Stimulated activated CD8-positive, alpha-beta memory T cell treated with anti-CD3 and anti-CD28 coated beads, Interleukin-7, amount 100 ng/mL, for 1 hour (primary cell): ENCODE results near the gene MITF.

Experiments
- DNase-seq, 2 donors: peaks; one replicate each; pipeline ENCODE4 v3.0.0-alpha.2; 2020; ENCODE audit warnings: low read depth in 2 of 2

Gene MITF

GRCh38 chr3:69755795-69756194 is 16.5 kb downstream of the MITF start:
- no peak for DNase-seq

- no peak for DNase-seq
Observed at GRCh38 chr3:69761896-69762767, 22.9 kb downstream of the MITF start.

GRCh38 chr3:69762768-69763229 is 23.5 kb downstream of the MITF start:
- no peak for DNase-seq

- no peak for DNase-seq
Observed at GRCh38 chr3:69763458-69763857, 24.2 kb downstream of the MITF start.

- DNase-seq: no peak
Observed at GRCh38 chr3:69764121-69764741, 25.0 kb downstream of the MITF start.

GRCh38 chr3:69764861-69765260 is 25.6 kb downstream of the MITF start:
- no peak for DNase-seq

- DNase-seq: no peak
Observed at GRCh38 chr3:69766638-69767037, 27.4 kb downstream of the MITF start.

- DNase-seq: no peak
Observed at GRCh38 chr3:69767571-69767970, 28.3 kb downstream of the MITF start.

GRCh38 chr3:69768438-69768837 is 29.2 kb downstream of the MITF start:
- DNase-seq: no peak

GRCh38 chr3:69770219-69770618 is 31.0 kb downstream of the MITF start:
- no peak for DNase-seq

- no peak for DNase-seq
Observed at GRCh38 chr3:69770976-69771634, 31.8 kb downstream of the MITF start.

- DNase-seq: no peak
Observed at GRCh38 chr3:69772152-69772867, 33.0 kb downstream of the MITF start.

GRCh38 chr3:69774029-69774428 is 34.8 kb downstream of the MITF start:
- DNase-seq: no peak

- DNase-seq: no peak
Observed at GRCh38 chr3:69775751-69776150, 36.5 kb downstream of the MITF start.

GRCh38 chr3:69776289-69776688 is 37.0 kb downstream of the MITF start:
- DNase-seq: no peak

- no peak for DNase-seq
Observed at GRCh38 chr3:69776920-69777581, 37.8 kb downstream of the MITF start.

- no peak for DNase-seq
Observed at GRCh38 chr3:69777582-69777967, 38.3 kb downstream of the MITF start.

GRCh38 chr3:69781593-69781992 is 42.3 kb downstream of the MITF start:
- DNase-seq: no peak

GRCh38 chr3:69784954-69785514 is 45.8 kb downstream of the MITF start:
- no peak for DNase-seq

- DNase-seq: no peak
Observed at GRCh38 chr3:69785769-69786320, 46.6 kb downstream of the MITF start.

GRCh38 chr3:69786854-69787253 is 47.6 kb downstream of the MITF start:
- no peak for DNase-seq
